Kidney capillary endothelial cell (primary cell): ENCODE data around the gene BLOC1S3.
A peak's percentile ranks its signal among the peaks of the same experiment; 100 is the strongest.

Experiments used
- DNase-seq: peaks from one replicate; pipeline ENCODE4 v3.0.0-alpha.2; 2018; ENCODE audit warnings: low spot score

BLOC1S3 gene

GRCh38 chr19:45182758-45183157, 4.2 kb downstream of the BLOC1S3 start:
- DNase-seq = no peak

GRCh38 chr19:45184115-45184514, 5.5 kb downstream of the BLOC1S3 start:
- DNase-seq = no peak

GRCh38 chr19:45186509-45187334, 8.1 kb downstream of the BLOC1S3 start:
- no peak for DNase-seq

- DNase-seq = no peak
Observed at GRCh38 chr19:45187421-45188100, 9.0 kb downstream of the BLOC1S3 start.

- no peak for DNase-seq
Observed at GRCh38 chr19:45189971-45190370, 11.4 kb downstream of the BLOC1S3 start.

- DNase-seq = no peak
Observed at GRCh38 chr19:45191375-45191774, 12.8 kb downstream of the BLOC1S3 start.

- DNase-seq = no peak
Observed at GRCh38 chr19:45195764-45196163, 17.2 kb downstream of the BLOC1S3 start.

- DNase-seq = peak; percentile 71
Observed at GRCh38 chr19:45200568-45200967, 22.0 kb downstream of the BLOC1S3 start.

- no peak for DNase-seq
Observed at GRCh38 chr19:45202637-45203036, 24.1 kb downstream of the BLOC1S3 start.

GRCh38 chr19:45205810-45206209, 27.2 kb downstream of the BLOC1S3 start:
- no peak for DNase-seq

- DNase-seq = no peak
Observed at GRCh38 chr19:45206328-45206727, 27.7 kb downstream of the BLOC1S3 start.

GRCh38 chr19:45211751-45212381, 33.3 kb downstream of the BLOC1S3 start:
- peak; percentile 87 for DNase-seq

- no peak for DNase-seq
Observed at GRCh38 chr19:45213031-45213430, 34.4 kb downstream of the BLOC1S3 start.

- DNase-seq = peak; percentile 86
Observed at GRCh38 chr19:45215391-45216191, 37.0 kb downstream of the BLOC1S3 start.

- no peak for DNase-seq
Observed at GRCh38 chr19:45216667-45217066, 38.1 kb downstream of the BLOC1S3 start.

- no peak for DNase-seq
Observed at GRCh38 chr19:45217193-45217956, 38.8 kb downstream of the BLOC1S3 start.

- no peak for DNase-seq
Observed at GRCh38 chr19:45217957-45218334, 39.4 kb downstream of the BLOC1S3 start.

GRCh38 chr19:45218426-45218825, 39.8 kb downstream of the BLOC1S3 start:
- DNase-seq = peak; percentile 42

- DNase-seq = no peak
Observed at GRCh38 chr19:45218911-45219743, 40.5 kb downstream of the BLOC1S3 start.

- no peak for DNase-seq
Observed at GRCh38 chr19:45222724-45223123, 44.1 kb downstream of the BLOC1S3 start.

GRCh38 chr19:45223879-45224278, 45.3 kb downstream of the BLOC1S3 start:
- no peak for DNase-seq
